ENCODE measurements around the gene CCDC112. TPM values are rescaled to one million over a fixed set of nuclear protein-coding genes. Genes with fewer than 3 reads are reported as not detected.

Gene CCDC112
- total and polyA plus RNA-seq, 5 donors from 2014 or later: 0.89 to 2.7 (median 1.8) TPM

DNA sequence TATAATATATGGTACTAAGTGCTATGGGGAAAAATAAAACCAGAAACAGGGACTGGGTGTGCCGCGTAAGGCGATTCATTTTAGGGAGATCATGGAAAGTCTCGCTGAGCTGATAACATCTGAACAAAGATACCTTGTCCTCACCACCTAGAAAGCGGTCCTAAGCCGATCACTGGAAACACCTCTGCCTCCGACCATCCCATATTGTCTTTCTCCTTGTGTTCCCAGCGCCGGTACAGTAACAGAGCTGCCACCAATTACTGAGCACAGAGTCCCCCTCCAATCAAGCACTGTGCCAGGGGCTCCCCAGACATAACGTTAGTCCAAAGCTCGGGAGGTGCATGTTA, 704 bp downstream of the CCDC112 start:
- H3K9me3 Mint-ChIP-seq: peaks cover 0 to 14% (median 6%) of the 10 kb centered on the region in 7 donors
- Histone ChIP-seq H3K4me1 (ENCODE audit: control insufficient read depth, insufficient read depth, low read length, poor library complexity, severe bottlenecking) (peaks cover 14% of the 10 kb centered on the region), H3K4me3 (ENCODE audit: low read depth, low read length) (peak overlapping the region; percentile 45), H3K27ac (ENCODE audit: insufficient read depth, low read length, poor library complexity, severe bottlenecking) (no peak overlapping the region), H3K9me3 (ENCODE audit: control insufficient read depth in 2 of 2, low read length in 2 of 2) (peaks cover 16% of the 10 kb centered on the region in 2 experiments), H3K36me3 (ENCODE audit: control insufficient read depth, insufficient read depth, low read length) (no peaks in the 10 kb centered on the region), H3K27me3 (ENCODE audit: control insufficient read depth, insufficient read depth, low read length) (peaks cover 26% of the 10 kb centered on the region)
- peak overlapping the region; percentile 55 to 89 (median 82) for H3K4me3 Mint-ChIP-seq
- ATAC-seq (ENCODE audit: low read depth in 2 of 2) (peak in 1 of 2 donors; percentile 5), DNase-seq (peak in 1 of 3 donors; percentile 3)
- H3K27me3 Mint-ChIP-seq: peaks cover 48% of the 10 kb centered on the region
- H3K4me1 Mint-ChIP-seq: peaks cover 0 to 12% (median 4%) of the 10 kb centered on the region in 4 donors
- H3K27ac Mint-ChIP-seq: peak overlapping the region in 2 of 3 donors; percentile 26 to 60
- no peaks in the 10 kb centered on the region for H3K36me3 Mint-ChIP-seq

DNA sequence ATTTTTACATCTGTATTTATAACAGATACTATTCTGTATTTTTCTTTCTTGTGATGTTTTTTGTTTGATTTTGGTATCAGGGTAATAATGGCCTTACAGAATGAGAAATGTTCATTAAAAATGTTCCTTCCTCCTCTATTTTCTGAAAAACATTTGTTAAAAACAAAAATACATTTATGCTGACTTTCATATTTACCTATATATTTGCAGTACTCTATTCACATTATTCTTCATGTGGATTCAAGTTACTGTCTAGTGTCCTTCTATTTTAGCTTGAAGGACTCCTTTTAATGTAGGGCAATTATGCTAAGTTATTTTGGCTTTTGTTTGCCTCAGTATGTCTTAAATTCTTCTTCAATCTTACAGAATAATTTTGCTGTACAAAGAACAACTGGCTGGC, 5.1 kb downstream of the CCDC112 start:
- no peaks in the 10 kb centered on the region for H3K36me3 Mint-ChIP-seq
- no peak for DNase-seq

DNA sequence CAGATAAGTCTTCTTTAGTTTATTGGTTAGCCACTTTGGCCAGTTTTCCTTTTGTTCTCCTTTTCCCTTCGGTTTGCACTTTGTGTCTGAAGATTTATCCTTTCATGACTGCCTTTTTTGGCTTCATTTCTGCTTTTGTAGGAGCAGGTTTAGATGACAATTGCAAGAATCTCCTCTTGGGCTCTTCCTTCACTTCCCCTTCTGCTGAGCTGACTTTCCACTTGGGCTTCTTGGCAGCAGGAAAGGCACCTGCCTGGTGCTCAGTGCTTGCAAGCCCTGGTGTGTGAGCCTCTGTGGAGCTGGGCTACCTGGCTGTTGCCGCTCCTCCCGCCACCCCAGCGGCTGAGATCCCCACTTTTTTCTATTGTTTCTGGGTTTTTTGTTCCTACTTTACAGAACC, 7.3 kb downstream of the CCDC112 start:
- H3K4me3 Mint-ChIP-seq: no peak overlapping the region
- DNase-seq: no peak
- H3K27me3 ChIP-seq (ENCODE audit: control insufficient read depth, insufficient read depth, low read length): peaks cover 17% of the 10 kb centered on the region
- no peak overlapping the region for H3K4me3 ChIP-seq (ENCODE audit: low read depth, low read length)
- no peaks in the 10 kb centered on the region for H3K36me3 ChIP-seq (ENCODE audit: control insufficient read depth, insufficient read depth, low read length)
- peaks cover 0 to 12% (median 6%) of the 10 kb centered on the region in 7 donors for H3K9me3 Mint-ChIP-seq
- H3K27ac Mint-ChIP-seq: no peak overlapping the region
- peaks cover 37% of the 10 kb centered on the region for H3K27me3 Mint-ChIP-seq
- H3K4me1 ChIP-seq (ENCODE audit: control insufficient read depth, insufficient read depth, low read length, poor library complexity, severe bottlenecking): no peaks in the 10 kb centered on the region
- H3K9me3 ChIP-seq (ENCODE audit: control insufficient read depth in 2 of 2, low read length in 2 of 2): peaks cover 16% of the 10 kb centered on the region in 2 experiments
- peaks cover 4% of the 10 kb centered on the region for H3K36me3 Mint-ChIP-seq
- no peak for ATAC-seq (ENCODE audit: low read depth in 2 of 2)
- no peak overlapping the region for H3K27ac ChIP-seq (ENCODE audit: insufficient read depth, low read length, poor library complexity, severe bottlenecking)
- no peaks in the 10 kb centered on the region for H3K4me1 Mint-ChIP-seq

More for the DNA sequence above, 5.1 kb downstream of the CCDC112 start:
- Mint-ChIP-seq H3K4me1 (peaks cover 0 to 10% (median 4%) of the 10 kb centered on the region in 4 donors), H3K9me3 (peaks cover 0 to 12% (median 6%) of the 10 kb centered on the region in 7 donors), H3K4me3 (no peak overlapping the region), H3K27ac (no peak overlapping the region), H3K27me3 (peaks cover 42% of the 10 kb centered on the region)
- Histone ChIP-seq H3K4me3 (ENCODE audit: low read depth, low read length) (no peak overlapping the region), H3K27ac (ENCODE audit: insufficient read depth, low read length, poor library complexity, severe bottlenecking) (no peak overlapping the region), H3K4me1 (ENCODE audit: control insufficient read depth, insufficient read depth, low read length, poor library complexity, severe bottlenecking) (peaks cover 8% of the 10 kb centered on the region), H3K9me3 (ENCODE audit: control insufficient read depth in 2 of 2, low read length in 2 of 2) (peaks cover 16% of the 10 kb centered on the region in 2 experiments), H3K27me3 (ENCODE audit: control insufficient read depth, insufficient read depth, low read length) (peaks cover 17% of the 10 kb centered on the region), H3K36me3 (ENCODE audit: control insufficient read depth, insufficient read depth, low read length) (no peaks in the 10 kb centered on the region)
- ATAC-seq (ENCODE audit: low read depth in 2 of 2): no peak

DNA sequence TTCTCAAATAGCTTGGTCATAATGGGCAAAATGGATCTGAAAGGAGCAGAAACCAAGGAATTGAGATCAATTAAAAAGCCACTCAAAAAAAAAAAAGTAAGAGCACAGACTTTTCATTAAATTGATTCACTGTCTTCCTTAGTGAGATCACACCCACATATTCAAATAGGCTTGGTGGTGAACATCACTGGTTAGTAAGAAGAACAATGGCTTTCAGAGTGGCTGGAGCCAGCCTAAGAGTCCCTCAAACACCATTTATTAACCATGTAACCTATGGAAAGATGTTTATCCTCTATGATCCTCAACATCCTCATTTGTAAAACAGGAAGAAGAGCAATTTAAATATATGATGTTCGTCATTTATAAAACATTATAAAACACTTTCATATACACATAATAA, 12.4 kb downstream of the CCDC112 start:
- no peaks in the 10 kb centered on the region for H3K9me3 ChIP-seq (ENCODE audit: control insufficient read depth in 2 of 2, low read length in 2 of 2)
- H3K27ac ChIP-seq (ENCODE audit: insufficient read depth, low read length, poor library complexity, severe bottlenecking): no peak overlapping the region
- no peaks in the 10 kb centered on the region for H3K9me3 Mint-ChIP-seq
- no peaks in the 10 kb centered on the region for H3K4me1 Mint-ChIP-seq
- H3K27me3 ChIP-seq (ENCODE audit: control insufficient read depth, insufficient read depth, low read length): peaks cover 9% of the 10 kb centered on the region
- no peak overlapping the region for H3K27ac Mint-ChIP-seq
- DNase-seq (no peak), ATAC-seq (ENCODE audit: low read depth in 2 of 2) (no peak)
- H3K4me1 ChIP-seq (ENCODE audit: control insufficient read depth, insufficient read depth, low read length, poor library complexity, severe bottlenecking): no peaks in the 10 kb centered on the region
- H3K27me3 Mint-ChIP-seq: peaks cover 24% of the 10 kb centered on the region
- no peaks in the 10 kb centered on the region for H3K36me3 ChIP-seq (ENCODE audit: control insufficient read depth, insufficient read depth, low read length)
- peaks cover 4% of the 10 kb centered on the region for H3K36me3 Mint-ChIP-seq
- no peak overlapping the region for H3K4me3 Mint-ChIP-seq
- no peak overlapping the region for H3K4me3 ChIP-seq (ENCODE audit: low read depth, low read length)

- no peak overlapping the region for H3K4me3 ChIP-seq (ENCODE audit: low read depth, low read length)
- H3K4me1 Mint-ChIP-seq: no peaks in the 10 kb centered on the region
- DNase-seq: no peak
- H3K9me3 Mint-ChIP-seq: no peaks in the 10 kb centered on the region
- ATAC-seq (ENCODE audit: low read depth in 2 of 2): no peak
- no peak overlapping the region for H3K4me3 Mint-ChIP-seq
- no peaks in the 10 kb centered on the region for H3K4me1 ChIP-seq (ENCODE audit: control insufficient read depth, insufficient read depth, low read length, poor library complexity, severe bottlenecking)
- no peaks in the 10 kb centered on the region for H3K36me3 ChIP-seq (ENCODE audit: control insufficient read depth, insufficient read depth, low read length)
- no peak overlapping the region for H3K27ac Mint-ChIP-seq
- H3K36me3 Mint-ChIP-seq: peaks cover 4% of the 10 kb centered on the region
- peaks cover 24% of the 10 kb centered on the region for H3K27me3 Mint-ChIP-seq
- peaks cover 9% of the 10 kb centered on the region for H3K27me3 ChIP-seq (ENCODE audit: control insufficient read depth, insufficient read depth, low read length)
- H3K9me3 ChIP-seq (ENCODE audit: control insufficient read depth in 2 of 2, low read length in 2 of 2): no peaks in the 10 kb centered on the region
- H3K27ac ChIP-seq (ENCODE audit: insufficient read depth, low read length, poor library complexity, severe bottlenecking): no peak overlapping the region
These were observed 14.3 kb downstream of the CCDC112 start for GRCh38 chr5:115282131-115282530.

GRCh38 chr5:115274584-115274983, 21.9 kb downstream of the CCDC112 start:
- Histone ChIP-seq H3K4me1 (ENCODE audit: control insufficient read depth, insufficient read depth, low read length, poor library complexity, severe bottlenecking) (no peaks in the 10 kb centered on the region), H3K36me3 (ENCODE audit: control insufficient read depth, insufficient read depth, low read length) (no peaks in the 10 kb centered on the region), H3K27ac (ENCODE audit: insufficient read depth, low read length, poor library complexity, severe bottlenecking) (no peak overlapping the region), H3K9me3 (ENCODE audit: control insufficient read depth in 2 of 2, low read length in 2 of 2) (no peaks in the 10 kb centered on the region), H3K4me3 (ENCODE audit: low read depth, low read length) (no peak overlapping the region), H3K27me3 (ENCODE audit: control insufficient read depth, insufficient read depth, low read length) (peaks cover 1% of the 10 kb centered on the region)
- ATAC-seq (ENCODE audit: low read depth in 2 of 2) (no peak), DNase-seq (no peak)
- Mint-ChIP-seq H3K27ac (no peak overlapping the region), H3K9me3 (no peaks in the 10 kb centered on the region), H3K27me3 (peaks cover 14% of the 10 kb centered on the region), H3K36me3 (peaks cover 12% of the 10 kb centered on the region), H3K4me1 (no peaks in the 10 kb centered on the region), H3K4me3 (no peak overlapping the region)

GRCh38 chr5:115272297-115272958, 24.0 kb downstream of the CCDC112 start:
- DNase-seq (no peak), ATAC-seq (ENCODE audit: low read depth in 2 of 2) (no peak)
- no peaks in the 10 kb centered on the region for H3K9me3 Mint-ChIP-seq
- Histone ChIP-seq H3K27ac (ENCODE audit: insufficient read depth, low read length, poor library complexity, severe bottlenecking) (no peak overlapping the region), H3K4me3 (ENCODE audit: low read depth, low read length) (no peak overlapping the region), H3K4me1 (ENCODE audit: control insufficient read depth, insufficient read depth, low read length, poor library complexity, severe bottlenecking) (no peaks in the 10 kb centered on the region), H3K27me3 (ENCODE audit: control insufficient read depth, insufficient read depth, low read length) (peaks cover 1% of the 10 kb centered on the region), H3K9me3 (ENCODE audit: control insufficient read depth in 2 of 2, low read length in 2 of 2) (no peaks in the 10 kb centered on the region), H3K36me3 (ENCODE audit: control insufficient read depth, insufficient read depth, low read length) (no peaks in the 10 kb centered on the region)
- peaks cover 14% of the 10 kb centered on the region for H3K27me3 Mint-ChIP-seq
- no peak overlapping the region for H3K4me3 Mint-ChIP-seq
- no peak overlapping the region for H3K27ac Mint-ChIP-seq
- peaks cover 12% of the 10 kb centered on the region for H3K36me3 Mint-ChIP-seq
- H3K4me1 Mint-ChIP-seq: no peaks in the 10 kb centered on the region

Data from CD4-positive, CD25-positive, alpha-beta regulatory T cell (primary cell).